Esophagus muscularis mucosa (tissue), 4 donors: ENCODE measurements around the gene ERCC5. TPM values are rescaled to one million over a fixed set of nuclear protein-coding genes. Genes with fewer than 3 reads are reported as not detected.

Experiments used
- DNase-seq: peaks from one replicate; pipeline ENCODE4 v3.0.0-alpha.2; 2017; ENCODE audit errors: extremely low spot score
- H3K27ac ChIP-seq, 4 donors: fragments of 200-600 bp; sonication (generic); replicated peaks in 1 of 4; 1 replicate in 3 of 4; 2 replicates in 1 of 4; pipeline ENCODE4 v1.5.1; 2016 to 2019; ENCODE audit warnings: mild to moderate bottlenecking in 1 of 4
- H3K27me3 ChIP-seq, 4 donors: fragments of 200-600 bp; sonication (generic); one replicate each; pipeline versions ENCODE4 v1.5.1 to v1.6.0; 2016 to 2019
- H3K36me3 ChIP-seq, 4 donors: fragments of 200-600 bp; sonication (generic); one replicate each; pipeline ENCODE4 v1.5.1; 2016 to 2019
- H3K4me1 ChIP-seq, 4 donors: fragments of 200-600 bp; sonication (generic); one replicate each; pipeline ENCODE4 v1.5.1; 2016 to 2019
- H3K4me3 ChIP-seq, 4 donors: fragments of 200-600 bp; sonication (generic); 1 replicate in 2 of 4; 2 replicates in 2 of 4; pipeline ENCODE4 v1.5.1; 2016 to 2019; ENCODE audit warnings: mild to moderate bottlenecking in 4 of 4, moderate library complexity in 1 of 4
- H3K9me3 ChIP-seq, 4 donors: fragments of 200-600 bp; sonication (generic); 1 replicate in 3 of 4; 2 replicates in 1 of 4; pipeline ENCODE4 v1.5.1; 2016 to 2019
- CTCF ChIP-seq, 3 experiments: fragments of 200-600 bp in 2 of 3; fragments of 450-650 bp in 1 of 3; sonication (generic) in 2 of 3; IDR thresholded peaks; one replicate each; pipeline ENCODE4 v1.5.1; 2017 to 2019; ENCODE audit warnings: antibody characterized with exemption in 3 of 3, mild to moderate bottlenecking in 2 of 3, moderate library complexity in 1 of 3
- EP300 ChIP-seq: sonication (generic); formaldehyde crosslinking; IDR thresholded peaks from one replicate; pipeline ENCODE4 v1.6.1; 2017; ENCODE audit warnings: antibody characterized with exemption
- POLR2A ChIP-seq: fragments of 450-650 bp; IDR thresholded peaks from one replicate; pipeline ENCODE4 v1.6.1; 2017; ENCODE audit warnings: antibody characterized with exemption, moderate library complexity, mild to moderate bottlenecking, low read depth
- POLR2AphosphoS5 ChIP-seq, 2 donors: sonication (generic); formaldehyde crosslinking; IDR thresholded peaks; one replicate each; pipeline ENCODE4 v1.6.1; 2017; ENCODE audit warnings: antibody characterized with exemption in 2 of 2
- WGBS: methylation state at CpG from one replicate; pipeline ENCODE4 v1.1.5; 2018; 5-methylcytosine and 5-hydroxymethylcytosine counted together
- intact Hi-C: fragments of 100-400 bp; cut with DNase I; formaldehyde crosslinking; loops from one replicate; pipeline ENCODE4 v1.15.1; 2023
- total RNA-seq, 4 donors: library from RNA; depleted of rRNA; stranded (reverse); fragments of >200 nt; gene quantifications; one replicate each; pipeline versions ENCODE4 v1.1.0 to v1.2.1, GENCODE V29; 2016

Gene ERCC5
- total RNA-seq, 4 donors from 2014 or later, result 36.1 to 61.0 (median 44.0) TPM

GRCh38 chr13:102875256-102875655 lies 29.4 kb downstream of the ERCC5 start:
- intact Hi-C loops, result no loop called here
- 83% methylated on average over 4 of the region's 4 CpGs for WGBS
- peaks cover 21 to 59% (median 40%) of the 10 kb centered on the region in 4 donors for H3K36me3 ChIP-seq
- H3K4me3 ChIP-seq, result no peak overlapping the region
- no peaks in the 10 kb centered on the region for H3K9me3 ChIP-seq
- H3K4me1 ChIP-seq, result peaks cover 11 to 17% (median 14%) of the 10 kb centered on the region in 4 donors
- TF ChIP-seq POLR2AphosphoS5 (IDR thresholded peaks at IDR 0.05), result no peak
- no peak for TF ChIP-seq POLR2A
- no peak for TF ChIP-seq EP300
- TF ChIP-seq CTCF (IDR thresholded peaks at IDR 0.05), result no peak
- no peak for DNase-seq
- no peaks in the 10 kb centered on the region for H3K27me3 ChIP-seq
- no peak overlapping the region for H3K27ac ChIP-seq

GRCh38 chr13:102877303-102877702 lies 31.5 kb downstream of the ERCC5 start:
- no peak for TF ChIP-seq EP300
- no peak for TF ChIP-seq POLR2A
- no peak for TF ChIP-seq CTCF (IDR thresholded peaks at IDR 0.05)
- no peak for TF ChIP-seq POLR2AphosphoS5 (IDR thresholded peaks at IDR 0.05)
- Histone ChIP-seq H3K27ac (no peak overlapping the region), H3K36me3 (peaks cover 17 to 56% (median 38%) of the 10 kb centered on the region in 4 donors), H3K9me3 (no peaks in the 10 kb centered on the region), H3K4me1 (peaks cover 0 to 11% (median 6%) of the 10 kb centered on the region in 4 donors), H3K4me3 (no peak overlapping the region), H3K27me3 (no peaks in the 10 kb centered on the region)
- no peak for DNase-seq
- 97% methylated on average over 1 of the region's 1 CpG for WGBS
- intact Hi-C loops, result no loop called here

GRCh38 chr13:102878481-102878880 lies 32.6 kb downstream of the ERCC5 start:
- 45% methylated on average over 5 of the region's 5 CpGs for WGBS
- H3K36me3 ChIP-seq, result peaks cover 10 to 46% (median 32%) of the 10 kb centered on the region in 4 donors
- H3K9me3 ChIP-seq, result no peaks in the 10 kb centered on the region
- intact Hi-C loops, result no loop called here
- H3K27me3 ChIP-seq, result no peaks in the 10 kb centered on the region
- H3K27ac ChIP-seq, result no peak overlapping the region
- no peak for DNase-seq
- H3K4me1 ChIP-seq, result peaks cover 0 to 11% (median 4%) of the 10 kb centered on the region in 4 donors
- TF ChIP-seq CTCF (IDR thresholded peaks at IDR 0.05) (no peak), POLR2AphosphoS5 (IDR thresholded peaks at IDR 0.05) (no peak), EP300 (no peak), POLR2A (no peak)
- H3K4me3 ChIP-seq, result no peak overlapping the region

- intact Hi-C loops, result no loop called here
- Histone ChIP-seq H3K4me1 (peaks cover 0 to 11% (median 4%) of the 10 kb centered on the region in 4 donors), H3K9me3 (no peaks in the 10 kb centered on the region), H3K27ac (no peak overlapping the region), H3K27me3 (no peaks in the 10 kb centered on the region), H3K36me3 (peaks cover 6 to 31% (median 23%) of the 10 kb centered on the region in 4 donors), H3K4me3 (no peak overlapping the region)
- WGBS, result 75% methylated on average over 13 of the region's 13 CpGs
- no peak for TF ChIP-seq CTCF (IDR thresholded peaks at IDR 0.05)
- no peak for TF ChIP-seq POLR2AphosphoS5 (IDR thresholded peaks at IDR 0.05)
- TF ChIP-seq EP300, result no peak
- TF ChIP-seq POLR2A, result no peak
- no peak for DNase-seq
Observed at GRCh38 chr13:102879793-102880499, 34.1 kb downstream of the ERCC5 start.
